ENCODE measurements around the gene PPFIA4. TPM values are rescaled to one million over a fixed set of nuclear protein-coding genes. Genes with fewer than 3 reads are reported as not detected.

Gene PPFIA4
- polyA plus RNA-seq, 6 donors from 2014 or later, result not detected

- H3K9me3 Mint-ChIP-seq, result peaks cover 17 to 40% (median 31%) of the 10 kb centered on the region in 7 donors
- no peak overlapping the region for H3K4me3 Mint-ChIP-seq
- DNase-seq (no peak), ATAC-seq (ENCODE audit: low read depth in 2 of 2) (no peak)
- peaks cover 24 to 38% (median 26%) of the 10 kb centered on the region in 3 donors for H3K27me3 Mint-ChIP-seq
- H3K36me3 Mint-ChIP-seq, result peaks cover 16 to 27% of the 10 kb centered on the region in 2 donors
- no peak overlapping the region for H3K27ac Mint-ChIP-seq
- H3K4me1 Mint-ChIP-seq, result no peaks in the 10 kb centered on the region
These were observed 72.7 kb downstream of the PPFIA4 start for GRCh38 chr1:203098914-203099520.

DNA sequence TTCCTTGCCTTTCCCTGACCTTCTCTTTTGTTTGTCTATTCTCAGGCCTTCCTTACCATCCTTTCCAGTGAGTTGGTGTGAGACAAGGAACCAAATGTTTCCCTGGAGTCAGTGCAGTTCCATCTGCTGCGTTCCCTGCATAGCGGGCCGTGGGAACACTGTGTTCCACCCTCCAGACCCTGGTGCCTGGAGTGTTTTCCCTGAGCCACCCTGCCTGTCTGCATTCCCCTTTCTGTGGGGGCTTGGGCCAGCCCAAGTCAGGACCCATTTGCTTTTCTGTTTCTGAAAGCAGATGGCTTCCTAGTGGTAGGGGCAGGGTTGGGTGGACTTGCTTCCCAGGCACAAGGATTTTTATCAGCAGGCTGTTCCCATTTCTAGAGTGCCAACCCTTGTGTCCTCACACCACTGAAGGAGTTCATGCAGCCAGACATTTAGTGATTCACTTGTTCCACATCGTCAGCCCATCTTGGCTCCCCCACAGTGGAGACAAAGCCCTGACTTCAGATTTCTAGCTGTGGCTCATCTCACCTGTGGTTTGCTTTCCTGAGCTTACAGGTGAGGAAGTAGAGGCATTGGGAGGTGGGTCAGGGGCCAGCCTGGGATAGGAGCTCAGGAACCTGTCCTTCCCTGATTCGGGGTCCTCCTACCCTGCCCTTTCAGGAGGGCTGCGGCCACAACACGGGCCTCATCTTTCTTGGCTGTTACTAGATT lies 73.7 kb downstream of the PPFIA4 start:
- Mint-ChIP-seq H3K27ac (peak overlapping the region in 1 of 6 donors; percentile 33), H3K4me1 (no peaks in the 10 kb centered on the region), H3K27me3 (peaks cover 24 to 30% (median 26%) of the 10 kb centered on the region in 3 donors), H3K9me3 (peaks cover 11 to 31% (median 22%) of the 10 kb centered on the region in 7 donors), H3K36me3 (peaks cover 9 to 20% of the 10 kb centered on the region in 2 donors), H3K4me3 (no peak overlapping the region)
- no peak for ATAC-seq (ENCODE audit: low read depth in 2 of 2)
- no peak for DNase-seq

GRCh38 chr1:203100516-203100869 lies 74.2 kb downstream of the PPFIA4 start:
- H3K27me3 Mint-ChIP-seq, result peaks cover 23 to 30% (median 24%) of the 10 kb centered on the region in 3 donors
- no peak overlapping the region for H3K4me3 Mint-ChIP-seq
- H3K4me1 Mint-ChIP-seq, result no peaks in the 10 kb centered on the region
- DNase-seq (no peak), ATAC-seq (ENCODE audit: low read depth in 2 of 2) (no peak)
- H3K9me3 Mint-ChIP-seq, result peaks cover 7 to 31% (median 21%) of the 10 kb centered on the region in 7 donors
- peak overlapping the region in 1 of 6 donors; percentile 33 for H3K27ac Mint-ChIP-seq
- H3K36me3 Mint-ChIP-seq, result peaks cover 8 to 20% of the 10 kb centered on the region in 2 donors

GRCh38 chr1:203101813-203102634 lies 75.7 kb downstream of the PPFIA4 start:
- Mint-ChIP-seq H3K27ac (no peak overlapping the region), H3K36me3 (peaks cover 2 to 13% of the 10 kb centered on the region in 2 donors), H3K4me3 (no peak overlapping the region), H3K27me3 (peaks cover 17 to 26% (median 25%) of the 10 kb centered on the region in 3 donors), H3K4me1 (no peaks in the 10 kb centered on the region), H3K9me3 (peaks cover 0 to 23% (median 11%) of the 10 kb centered on the region in 7 donors)
- DNase-seq (no peak), ATAC-seq (ENCODE audit: low read depth in 2 of 2) (no peak)

GRCh38 chr1:203103216-203103615 lies 76.9 kb downstream of the PPFIA4 start:
- ATAC-seq (ENCODE audit: low read depth in 2 of 2) (no peak), DNase-seq (no peak)
- peaks cover 0 to 11% (median 6%) of the 10 kb centered on the region in 7 donors for H3K9me3 Mint-ChIP-seq
- H3K36me3 Mint-ChIP-seq, result peaks cover 0 to 8% of the 10 kb centered on the region in 2 donors
- H3K4me3 Mint-ChIP-seq, result no peak overlapping the region
- no peaks in the 10 kb centered on the region for H3K4me1 Mint-ChIP-seq
- H3K27ac Mint-ChIP-seq, result peak overlapping the region in 1 of 6 donors; percentile 24
- peaks cover 23 to 32% (median 24%) of the 10 kb centered on the region in 3 donors for H3K27me3 Mint-ChIP-seq

DNA sequence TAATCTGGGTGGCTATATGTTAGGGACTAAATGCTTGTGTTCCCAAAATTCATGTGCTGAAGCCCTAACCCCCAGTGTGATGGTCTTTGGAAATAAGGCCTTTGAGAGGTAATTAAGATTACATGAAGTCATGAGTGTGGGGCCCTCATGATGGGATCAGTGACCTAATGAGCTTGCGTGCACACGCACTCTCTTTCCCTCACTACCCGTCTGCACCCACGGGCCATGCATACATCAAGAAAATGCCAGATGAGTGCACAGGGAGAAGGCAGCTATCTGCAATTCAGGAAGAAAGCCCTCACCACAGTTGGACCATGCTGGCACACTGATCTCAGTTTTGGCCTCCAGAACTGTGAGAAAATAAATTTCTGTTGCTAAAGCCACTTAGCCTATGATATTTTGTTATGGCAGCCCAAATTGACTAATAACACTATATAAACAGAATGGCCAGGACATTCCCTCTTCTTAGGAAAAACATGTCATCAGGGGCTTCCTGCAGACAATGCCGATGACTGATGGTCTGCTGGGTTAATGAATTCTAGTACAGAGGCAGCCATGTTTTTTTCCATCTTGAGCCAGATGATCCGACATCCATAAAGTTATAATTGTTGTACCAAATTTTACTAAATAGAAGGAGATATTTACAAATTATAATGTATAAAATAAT lies 77.7 kb downstream of the PPFIA4 start:
- Mint-ChIP-seq H3K9me3 (peaks cover 0 to 10% (median 4%) of the 10 kb centered on the region in 7 donors), H3K27ac (no peak overlapping the region), H3K4me1 (no peaks in the 10 kb centered on the region), H3K4me3 (no peak overlapping the region), H3K36me3 (peaks cover 0 to 8% of the 10 kb centered on the region in 2 donors), H3K27me3 (peaks cover 23 to 36% (median 31%) of the 10 kb centered on the region in 3 donors)
- DNase-seq, result no peak
- ATAC-seq (ENCODE audit: low read depth in 2 of 2), result no peak

DNA sequence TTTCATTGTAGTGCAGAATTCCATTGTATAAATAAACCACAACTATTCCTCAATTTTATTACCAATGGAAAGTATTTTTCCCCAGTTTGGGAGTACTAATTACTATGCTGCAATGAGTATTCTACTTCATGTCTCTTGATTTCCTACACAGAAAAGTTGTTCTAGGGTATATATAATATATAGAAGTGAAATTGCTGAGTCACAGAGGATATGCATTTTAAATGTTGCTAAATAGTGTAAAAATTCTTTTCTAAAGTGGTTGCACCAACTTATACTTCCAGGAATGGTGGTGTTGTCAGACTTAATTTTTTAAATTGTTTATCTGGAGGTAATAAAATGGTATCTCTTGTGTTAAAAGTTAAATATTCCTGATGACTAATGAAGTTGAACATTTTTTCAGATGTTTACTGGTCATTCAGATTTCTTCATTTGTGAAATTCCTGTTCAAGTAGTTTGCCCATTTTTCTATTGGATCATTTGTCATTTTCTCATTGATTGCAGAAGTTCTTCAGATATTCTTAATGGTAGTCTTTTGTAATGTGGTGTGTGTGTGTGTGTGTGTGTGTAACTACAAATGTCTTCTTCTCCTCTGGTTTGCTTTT lies 78.6 kb downstream of the PPFIA4 start:
- Mint-ChIP-seq H3K4me3 (no peak overlapping the region), H3K27ac (no peak overlapping the region), H3K36me3 (peaks cover 0 to 8% of the 10 kb centered on the region in 2 donors), H3K9me3 (peaks cover 0 to 10% (median 4%) of the 10 kb centered on the region in 7 donors), H3K4me1 (no peaks in the 10 kb centered on the region), H3K27me3 (peaks cover 30 to 45% (median 41%) of the 10 kb centered on the region in 3 donors)
- ATAC-seq (ENCODE audit: low read depth in 2 of 2) (no peak), DNase-seq (no peak)

DNA sequence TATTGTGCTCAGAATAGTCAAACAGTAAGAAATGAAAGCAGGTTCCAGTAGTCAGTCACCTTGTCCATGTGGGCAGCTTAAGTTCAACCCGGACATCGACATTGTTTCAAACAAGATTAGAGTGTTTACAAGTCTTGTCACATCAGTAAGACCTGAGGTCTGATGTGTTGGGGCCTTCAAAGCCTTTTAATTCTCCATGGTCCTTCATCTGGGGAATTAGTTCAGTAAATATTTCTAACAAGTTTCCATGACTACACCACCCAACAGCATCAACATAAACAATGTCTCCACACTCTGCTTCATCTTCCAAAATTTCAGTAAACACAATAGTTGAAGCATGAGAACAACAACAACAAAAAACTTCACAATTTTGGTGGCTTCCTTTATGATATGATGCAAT lies 86.2 kb downstream of the PPFIA4 start:
- no peak overlapping the region for H3K27ac Mint-ChIP-seq
- H3K36me3 Mint-ChIP-seq, result no peaks in the 10 kb centered on the region
- H3K4me1 Mint-ChIP-seq, result no peaks in the 10 kb centered on the region
- H3K9me3 Mint-ChIP-seq, result peaks cover 0 to 2% (median 0%) of the 10 kb centered on the region in 7 donors
- ATAC-seq (ENCODE audit: low read depth in 2 of 2) (no peak), DNase-seq (no peak)
- H3K4me3 Mint-ChIP-seq, result no peak overlapping the region
- H3K27me3 Mint-ChIP-seq, result peaks cover 7 to 46% (median 33%) of the 10 kb centered on the region in 3 donors

DNA sequence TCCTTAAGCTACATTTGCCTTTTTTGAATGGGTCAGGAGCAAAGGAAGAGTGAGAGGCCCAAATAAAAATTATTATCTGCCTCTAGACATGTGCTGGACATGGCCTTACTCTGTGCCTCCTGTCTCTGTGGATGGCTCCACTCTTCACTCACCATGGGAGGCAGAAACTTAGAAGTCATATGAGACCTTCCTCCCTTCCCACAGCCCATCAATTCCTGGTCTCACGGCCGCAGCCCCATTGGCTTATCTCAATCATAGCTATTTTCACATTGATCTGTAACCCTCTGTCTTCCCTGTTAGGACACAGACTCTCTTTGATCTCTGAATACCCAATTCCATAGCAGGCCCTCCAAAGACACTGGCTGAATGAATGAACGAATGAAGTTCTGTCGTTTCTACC lies 87.0 kb downstream of the PPFIA4 start:
- Mint-ChIP-seq H3K27ac (no peak overlapping the region), H3K27me3 (peaks cover 12 to 46% (median 32%) of the 10 kb centered on the region in 3 donors), H3K4me3 (no peak overlapping the region), H3K9me3 (peaks cover 0 to 2% (median 0%) of the 10 kb centered on the region in 7 donors), H3K36me3 (no peaks in the 10 kb centered on the region), H3K4me1 (no peaks in the 10 kb centered on the region)
- ATAC-seq (ENCODE audit: low read depth in 2 of 2) (no peak), DNase-seq (no peak)

DNA sequence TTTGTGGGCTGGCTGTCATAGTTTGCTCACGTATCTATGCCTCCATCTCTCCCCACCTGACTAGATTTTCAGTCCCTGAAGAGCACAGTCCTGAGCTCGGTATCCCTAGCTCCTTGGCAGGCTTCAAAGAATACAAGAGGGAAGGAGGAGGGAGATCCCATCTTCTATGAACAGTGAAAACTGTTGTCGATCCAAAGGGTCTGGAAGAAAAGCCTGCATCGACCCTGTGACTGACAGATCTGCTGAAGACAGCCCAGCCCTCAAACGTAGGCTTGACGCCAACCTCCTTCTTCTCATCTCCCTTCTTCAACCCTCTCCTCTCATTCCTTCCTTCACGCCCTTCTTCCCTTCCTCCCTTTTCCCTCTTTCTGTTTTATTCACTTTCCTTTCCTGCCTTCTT lies 87.9 kb downstream of the PPFIA4 start:
- peaks cover 11 to 46% (median 25%) of the 10 kb centered on the region in 3 donors for H3K27me3 Mint-ChIP-seq
- DNase-seq (no peak), ATAC-seq (ENCODE audit: low read depth in 2 of 2) (no peak)
- no peak overlapping the region for H3K4me3 Mint-ChIP-seq
- H3K27ac Mint-ChIP-seq, result no peak overlapping the region
- no peaks in the 10 kb centered on the region for H3K4me1 Mint-ChIP-seq
- peaks cover 0 to 2% (median 0%) of the 10 kb centered on the region in 7 donors for H3K9me3 Mint-ChIP-seq
- no peaks in the 10 kb centered on the region for H3K36me3 Mint-ChIP-seq

GRCh38 chr1:203116091-203116820 lies 90.0 kb downstream of the PPFIA4 start:
- DNase-seq, result no peak
- no peaks in the 10 kb centered on the region for H3K4me1 Mint-ChIP-seq
- H3K9me3 Mint-ChIP-seq, result peaks cover 0 to 2% (median 0%) of the 10 kb centered on the region in 7 donors
- H3K27ac Mint-ChIP-seq, result no peak overlapping the region
- no peaks in the 10 kb centered on the region for H3K36me3 Mint-ChIP-seq
- H3K27me3 Mint-ChIP-seq, result peaks cover 21 to 56% (median 35%) of the 10 kb centered on the region in 3 donors
- no peak overlapping the region for H3K4me3 Mint-ChIP-seq
- no peak for ATAC-seq (ENCODE audit: low read depth in 2 of 2)

All from naive B cell (primary cell).